Ovary (tissue), 3 donors: ENCODE measurements around the gene PSENEN.

Source experiments
- EP300 ChIP-seq: sonication (generic); formaldehyde crosslinking; IDR thresholded peaks from one replicate; pipeline ENCODE4 v1.6.1; 2017; ENCODE audit warnings: antibody characterized with exemption
- TF ChIP-seq, protein P1 (sequence below), 3 donors: fragments of 450-650 bp in 2 of 3; fragments of 200-600 bp in 1 of 3; IDR thresholded peaks; one replicate each; pipeline versions ENCODE4 v1.5.1 to v1.8.0; 2016 to 2022; ENCODE audit warnings: antibody characterized with exemption in 3 of 3, mild to moderate bottlenecking in 1 of 3
- donor health status: DM: no; HTN: no; CAD: no.

DNA sequence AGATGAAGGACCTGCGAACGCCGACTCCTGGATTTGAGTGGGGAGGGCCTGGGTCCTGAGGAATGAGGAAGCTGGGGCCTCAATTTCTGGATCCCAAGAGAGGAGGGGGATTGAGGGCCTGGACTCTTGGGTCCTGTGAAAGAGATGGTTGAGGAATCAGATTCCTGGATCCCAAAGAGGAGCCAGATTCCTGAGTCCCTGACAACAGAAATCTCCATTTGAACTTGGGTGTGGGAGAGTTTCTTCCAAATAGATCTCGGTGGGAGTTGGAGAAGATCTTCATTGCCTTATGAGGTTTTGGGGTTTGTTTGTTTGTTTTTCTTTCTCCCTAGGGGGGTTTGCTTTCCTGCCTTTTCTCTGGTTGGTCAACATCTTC, 624 bp downstream of the PSENEN start:
- no peak for TF ChIP-seq EP300
- TF ChIP-seq, protein P1, sequence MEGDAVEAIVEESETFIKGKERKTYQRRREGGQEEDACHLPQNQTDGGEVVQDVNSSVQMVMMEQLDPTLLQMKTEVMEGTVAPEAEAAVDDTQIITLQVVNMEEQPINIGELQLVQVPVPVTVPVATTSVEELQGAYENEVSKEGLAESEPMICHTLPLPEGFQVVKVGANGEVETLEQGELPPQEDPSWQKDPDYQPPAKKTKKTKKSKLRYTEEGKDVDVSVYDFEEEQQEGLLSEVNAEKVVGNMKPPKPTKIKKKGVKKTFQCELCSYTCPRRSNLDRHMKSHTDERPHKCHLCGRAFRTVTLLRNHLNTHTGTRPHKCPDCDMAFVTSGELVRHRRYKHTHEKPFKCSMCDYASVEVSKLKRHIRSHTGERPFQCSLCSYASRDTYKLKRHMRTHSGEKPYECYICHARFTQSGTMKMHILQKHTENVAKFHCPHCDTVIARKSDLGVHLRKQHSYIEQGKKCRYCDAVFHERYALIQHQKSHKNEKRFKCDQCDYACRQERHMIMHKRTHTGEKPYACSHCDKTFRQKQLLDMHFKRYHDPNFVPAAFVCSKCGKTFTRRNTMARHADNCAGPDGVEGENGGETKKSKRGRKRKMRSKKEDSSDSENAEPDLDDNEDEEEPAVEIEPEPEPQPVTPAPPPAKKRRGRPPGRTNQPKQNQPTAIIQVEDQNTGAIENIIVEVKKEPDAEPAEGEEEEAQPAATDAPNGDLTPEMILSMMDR (IDR thresholded peaks at IDR 0.05), result no peak
